Measurements from ENCODE around the gene DNER. TPM values are rescaled to one million over a fixed set of nuclear protein-coding genes. Genes with fewer than 3 reads are reported as not detected.

The DNER gene
- polyA plus RNA-seq, 1 donor (not counting 4 experiments of a cell fraction or from before 2014, with no cell fraction given) = 8.5 TPM

DNA sequence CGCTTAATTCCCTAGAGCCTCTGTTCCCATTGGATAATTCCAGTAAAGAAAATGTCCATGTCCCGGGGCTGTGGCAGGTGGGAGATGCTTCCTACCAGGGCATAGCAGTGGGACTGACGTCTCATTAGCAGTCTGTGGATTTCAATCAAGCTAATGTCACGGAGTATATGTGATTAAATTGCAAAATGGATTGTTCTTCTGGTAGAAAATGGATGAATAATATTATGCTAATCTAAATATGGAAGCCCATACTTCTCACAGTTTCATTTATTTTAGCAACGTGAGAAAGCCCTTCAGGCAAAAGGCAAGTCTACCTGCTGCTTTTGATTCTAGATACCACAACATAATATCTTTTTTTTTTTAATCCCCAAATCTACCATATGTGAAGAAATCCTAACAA, 185.5 kb downstream of the DNER start:
- H3K27me3 ChIP-seq (ENCODE audit: control insufficient read depth, extremely low read depth, insufficient read depth, low read length) = no peaks in the 10 kb centered on the region
- no peak overlapping the region for H3K9ac ChIP-seq (ENCODE audit: control insufficient read depth, extremely low read depth, insufficient read depth, low read length)
- FAIRE-seq (no peak), DNase-seq (ENCODE audit: low read depth, low spot score) (no peak)
- H3K4me2 ChIP-seq (ENCODE audit: control insufficient read depth, extremely low read depth, insufficient read depth, low read depth, low read length) = no peak overlapping the region
- H3K9me1 ChIP-seq (ENCODE audit: control insufficient read depth, extremely low read depth, insufficient read depth, low read length) = no peaks in the 10 kb centered on the region
- H3K4me1 ChIP-seq (ENCODE audit: control insufficient read depth, extremely low read depth, insufficient read depth, low read length) = no peaks in the 10 kb centered on the region
- H4K20me1 ChIP-seq (ENCODE audit: control insufficient read depth, extremely low read depth, insufficient read depth, low read length) = no peaks in the 10 kb centered on the region
- H3K9me3 ChIP-seq (ENCODE audit: control insufficient read depth, low read depth, low read length) = no peaks in the 10 kb centered on the region
- H3K79me2 ChIP-seq (ENCODE audit: control insufficient read depth, insufficient read depth, low read length) = no peaks in the 10 kb centered on the region
- no peak overlapping the region for H3K4me3 ChIP-seq (ENCODE audit: control insufficient read depth in 2 of 3, extremely low read depth in 1 of 3, insufficient read depth in 2 of 3, low read depth in 1 of 3, low read length in 3 of 3)
- no peak overlapping the region for H2AFZ ChIP-seq (ENCODE audit: control insufficient read depth, low read length)
- dilution Hi-C loops (cut with MboI; ENCODE audit: extremely low pct_ligation_motif_present, low sequenced_read_pairs) = no loop called here
- H3K27ac ChIP-seq (ENCODE audit: control insufficient read depth, insufficient read depth, low read length) = no peak overlapping the region
- TF ChIP-seq EZH2 (IDR thresholded peaks at IDR 0.05; ENCODE audit: low read length) = no peak
- TF ChIP-seq, protein P1, sequence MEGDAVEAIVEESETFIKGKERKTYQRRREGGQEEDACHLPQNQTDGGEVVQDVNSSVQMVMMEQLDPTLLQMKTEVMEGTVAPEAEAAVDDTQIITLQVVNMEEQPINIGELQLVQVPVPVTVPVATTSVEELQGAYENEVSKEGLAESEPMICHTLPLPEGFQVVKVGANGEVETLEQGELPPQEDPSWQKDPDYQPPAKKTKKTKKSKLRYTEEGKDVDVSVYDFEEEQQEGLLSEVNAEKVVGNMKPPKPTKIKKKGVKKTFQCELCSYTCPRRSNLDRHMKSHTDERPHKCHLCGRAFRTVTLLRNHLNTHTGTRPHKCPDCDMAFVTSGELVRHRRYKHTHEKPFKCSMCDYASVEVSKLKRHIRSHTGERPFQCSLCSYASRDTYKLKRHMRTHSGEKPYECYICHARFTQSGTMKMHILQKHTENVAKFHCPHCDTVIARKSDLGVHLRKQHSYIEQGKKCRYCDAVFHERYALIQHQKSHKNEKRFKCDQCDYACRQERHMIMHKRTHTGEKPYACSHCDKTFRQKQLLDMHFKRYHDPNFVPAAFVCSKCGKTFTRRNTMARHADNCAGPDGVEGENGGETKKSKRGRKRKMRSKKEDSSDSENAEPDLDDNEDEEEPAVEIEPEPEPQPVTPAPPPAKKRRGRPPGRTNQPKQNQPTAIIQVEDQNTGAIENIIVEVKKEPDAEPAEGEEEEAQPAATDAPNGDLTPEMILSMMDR (optimal IDR thresholded peaks at IDR 0.05 in 1 of 3, IDR thresholded peaks at IDR 0.05 in 1 of 3, conservative IDR thresholded peaks at IDR 0.05 in 1 of 3; ENCODE audit: extremely low read depth in 1 of 3, insufficient read depth in 2 of 3, low read length in 3 of 3) = no peak
- no peaks in the 10 kb centered on the region for H3K36me3 ChIP-seq (ENCODE audit: control insufficient read depth in 2 of 2, extremely low read depth in 1 of 2, insufficient read depth in 2 of 2, low read length in 2 of 2)

DNA sequence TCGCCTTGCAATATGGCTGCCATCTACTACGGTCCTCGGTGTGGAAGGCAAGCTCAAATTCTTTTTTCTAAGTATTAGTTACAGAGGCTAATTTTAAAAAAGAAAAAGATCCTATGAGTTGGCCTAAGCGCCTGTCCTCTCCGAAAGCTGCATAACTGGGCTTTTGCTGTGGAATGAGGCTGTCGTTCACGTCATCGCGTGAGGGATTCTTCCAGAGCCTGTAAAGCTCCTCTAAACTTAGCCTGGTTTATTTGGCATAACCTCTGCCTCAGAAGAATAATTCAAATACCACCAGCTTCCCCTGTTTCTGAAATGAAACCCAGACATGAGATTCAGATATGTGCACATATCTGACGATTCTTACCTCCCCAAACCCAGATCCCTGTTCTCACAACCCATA, 187.4 kb downstream of the DNER start:
- Histone ChIP-seq H2AFZ (ENCODE audit: control insufficient read depth, low read length) (no peak overlapping the region), H3K27ac (ENCODE audit: control insufficient read depth, insufficient read depth, low read length) (no peak overlapping the region), H3K36me3 (ENCODE audit: control insufficient read depth in 2 of 2, extremely low read depth in 1 of 2, insufficient read depth in 2 of 2, low read length in 2 of 2) (no peaks in the 10 kb centered on the region), H3K9me3 (ENCODE audit: control insufficient read depth, low read depth, low read length) (no peaks in the 10 kb centered on the region), H3K4me3 (ENCODE audit: control insufficient read depth in 2 of 3, extremely low read depth in 1 of 3, insufficient read depth in 2 of 3, low read depth in 1 of 3, low read length in 3 of 3) (no peak overlapping the region), H3K9ac (ENCODE audit: control insufficient read depth, extremely low read depth, insufficient read depth, low read length) (no peak overlapping the region), H3K9me1 (ENCODE audit: control insufficient read depth, extremely low read depth, insufficient read depth, low read length) (no peaks in the 10 kb centered on the region), H3K27me3 (ENCODE audit: control insufficient read depth, extremely low read depth, insufficient read depth, low read length) (no peaks in the 10 kb centered on the region), H3K4me1 (ENCODE audit: control insufficient read depth, extremely low read depth, insufficient read depth, low read length) (no peaks in the 10 kb centered on the region), H4K20me1 (ENCODE audit: control insufficient read depth, extremely low read depth, insufficient read depth, low read length) (no peaks in the 10 kb centered on the region), H3K79me2 (ENCODE audit: control insufficient read depth, insufficient read depth, low read length) (no peaks in the 10 kb centered on the region), H3K4me2 (ENCODE audit: control insufficient read depth, extremely low read depth, insufficient read depth, low read depth, low read length) (no peak overlapping the region)
- dilution Hi-C loops (cut with MboI; ENCODE audit: extremely low pct_ligation_motif_present, low sequenced_read_pairs) = no loop called here
- no peak for FAIRE-seq
- no peak for DNase-seq (ENCODE audit: low read depth, low spot score)
- TF ChIP-seq, protein P1 (optimal IDR thresholded peaks at IDR 0.05 in 1 of 3, IDR thresholded peaks at IDR 0.05 in 1 of 3, conservative IDR thresholded peaks at IDR 0.05 in 1 of 3; ENCODE audit: extremely low read depth in 1 of 3, insufficient read depth in 2 of 3, low read length in 3 of 3) = no peak

All from keratinocyte (primary cell).